Tibial artery (tissue), 4 donors: ENCODE results near the gene LRRC10B.

Experiments used
- DNase-seq, 2 donors: peaks; one replicate each; pipeline ENCODE4 v3.0.0-alpha.2; 2019
- H3K27ac ChIP-seq, 2 donors: fragments of 200-600 bp; sonication (generic) in 1 of 2; 1 replicate in 1 of 2; 2 replicates in 1 of 2; pipeline ENCODE4 v1.5.1; 2018 to 2019; ENCODE audit warnings: mild to moderate bottlenecking in 1 of 2
- H3K27me3 ChIP-seq, 2 donors: fragments of 200-600 bp; sonication (generic) in 1 of 2; one replicate each; pipeline versions ENCODE4 v1.5.1 to v1.6.0; 2016 to 2019
- H3K36me3 ChIP-seq, 3 donors: fragments of 200-600 bp; sonication (generic) in 2 of 3; one replicate each; pipeline ENCODE4 v1.5.1; 2016 to 2019; ENCODE audit warnings: mild to moderate bottlenecking in 2 of 3
- H3K4me1 ChIP-seq, 4 donors: fragments of 200-600 bp; sonication (generic) in 2 of 4; 1 replicate in 3 of 4; 2 replicates in 1 of 4; pipeline ENCODE4 v1.5.1; 2016 to 2019
- H3K4me3 ChIP-seq, 2 donors: fragments of 200-600 bp; sonication (generic) in 1 of 2; 1 replicate in 1 of 2; 2 replicates in 1 of 2; pipeline ENCODE4 v1.5.1; 2018 to 2019; ENCODE audit warnings: mild to moderate bottlenecking in 2 of 2
- H3K9me3 ChIP-seq, 3 donors: fragments of 200-600 bp; sonication (generic) in 1 of 3; one replicate each; pipeline ENCODE4 v1.5.1; 2016 to 2019
- intact Hi-C: fragments of 100-400 bp; cut with DNase I; formaldehyde crosslinking; loops from one replicate; pipeline ENCODE4 v1.15.0; 2023; ENCODE audit warnings: low total_unique reads
- TF ChIP-seq, protein P1 (sequence below), 2 experiments: fragments of 200-600 bp in 1 of 2; fragments of 450-650 bp in 1 of 2; IDR thresholded peaks; one replicate each; pipeline ENCODE4 v1.5.1; 2017 to 2019; ENCODE audit warnings: antibody characterized with exemption in 2 of 2, mild to moderate bottlenecking in 1 of 2, moderate library complexity in 1 of 2

LRRC10B gene

DNA sequence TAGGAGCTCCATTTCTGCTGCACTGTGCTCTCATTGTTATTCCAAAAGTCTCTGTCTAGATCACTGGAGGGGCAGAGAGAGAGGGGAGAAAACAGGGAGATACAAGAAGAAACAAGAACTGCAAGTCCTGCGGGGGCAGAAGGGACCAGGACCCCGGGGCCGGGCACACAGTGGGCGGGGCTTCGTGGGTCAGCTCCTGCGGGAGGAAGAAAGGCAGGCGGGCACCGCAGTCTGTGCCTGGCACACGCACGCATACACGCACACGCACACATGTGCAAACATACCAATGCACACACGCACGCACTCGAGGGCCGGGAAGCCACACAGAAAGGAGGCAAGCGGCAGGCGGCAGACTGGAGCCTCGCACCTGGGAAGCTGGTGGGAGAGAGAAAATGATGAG, 38.7 kb downstream of the LRRC10B start:
- Histone ChIP-seq H3K36me3 (no peaks in the 10 kb centered on the region), H3K4me3 (no peak overlapping the region), H3K27me3 (peaks cover 0 to 75% of the 10 kb centered on the region in 2 donors), H3K9me3 (no peaks in the 10 kb centered on the region), H3K27ac (no peak overlapping the region), H3K4me1 (peaks cover 0 to 9% (median 4%) of the 10 kb centered on the region in 4 donors)
- TF ChIP-seq, protein P1, sequence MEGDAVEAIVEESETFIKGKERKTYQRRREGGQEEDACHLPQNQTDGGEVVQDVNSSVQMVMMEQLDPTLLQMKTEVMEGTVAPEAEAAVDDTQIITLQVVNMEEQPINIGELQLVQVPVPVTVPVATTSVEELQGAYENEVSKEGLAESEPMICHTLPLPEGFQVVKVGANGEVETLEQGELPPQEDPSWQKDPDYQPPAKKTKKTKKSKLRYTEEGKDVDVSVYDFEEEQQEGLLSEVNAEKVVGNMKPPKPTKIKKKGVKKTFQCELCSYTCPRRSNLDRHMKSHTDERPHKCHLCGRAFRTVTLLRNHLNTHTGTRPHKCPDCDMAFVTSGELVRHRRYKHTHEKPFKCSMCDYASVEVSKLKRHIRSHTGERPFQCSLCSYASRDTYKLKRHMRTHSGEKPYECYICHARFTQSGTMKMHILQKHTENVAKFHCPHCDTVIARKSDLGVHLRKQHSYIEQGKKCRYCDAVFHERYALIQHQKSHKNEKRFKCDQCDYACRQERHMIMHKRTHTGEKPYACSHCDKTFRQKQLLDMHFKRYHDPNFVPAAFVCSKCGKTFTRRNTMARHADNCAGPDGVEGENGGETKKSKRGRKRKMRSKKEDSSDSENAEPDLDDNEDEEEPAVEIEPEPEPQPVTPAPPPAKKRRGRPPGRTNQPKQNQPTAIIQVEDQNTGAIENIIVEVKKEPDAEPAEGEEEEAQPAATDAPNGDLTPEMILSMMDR (IDR thresholded peaks at IDR 0.05) = no peak
- DNase-seq = no peak
- intact Hi-C loops = no loop called here

DNA sequence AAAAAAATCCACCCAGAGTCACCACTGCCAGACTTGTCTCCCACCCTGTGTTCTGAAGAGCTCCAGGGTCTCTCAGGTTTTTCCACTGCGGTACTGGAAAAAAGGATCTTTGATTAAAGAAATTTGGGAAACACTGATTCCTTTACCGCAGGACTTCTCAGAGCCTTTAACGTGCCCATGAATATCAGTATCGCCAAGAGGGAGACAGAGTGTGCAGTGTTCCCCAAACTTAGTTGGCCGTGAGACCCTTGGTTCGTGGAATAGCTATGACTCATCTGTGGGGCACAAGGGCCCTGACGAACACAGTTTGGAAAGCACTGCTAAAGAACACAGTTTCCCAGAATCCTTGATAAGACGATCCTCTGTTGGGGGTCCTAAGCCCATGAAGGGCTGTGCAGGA, 40.6 kb downstream of the LRRC10B start:
- Histone ChIP-seq H3K36me3 (no peaks in the 10 kb centered on the region), H3K4me3 (no peak overlapping the region), H3K27me3 (peaks cover 0 to 90% of the 10 kb centered on the region in 2 donors), H3K4me1 (peaks cover 0 to 9% (median 4%) of the 10 kb centered on the region in 4 donors), H3K27ac (no peak overlapping the region), H3K9me3 (no peaks in the 10 kb centered on the region)
- intact Hi-C loops = no loop called here
- TF ChIP-seq, protein P1 (IDR thresholded peaks at IDR 0.05) = no peak
- no peak for DNase-seq

DNA sequence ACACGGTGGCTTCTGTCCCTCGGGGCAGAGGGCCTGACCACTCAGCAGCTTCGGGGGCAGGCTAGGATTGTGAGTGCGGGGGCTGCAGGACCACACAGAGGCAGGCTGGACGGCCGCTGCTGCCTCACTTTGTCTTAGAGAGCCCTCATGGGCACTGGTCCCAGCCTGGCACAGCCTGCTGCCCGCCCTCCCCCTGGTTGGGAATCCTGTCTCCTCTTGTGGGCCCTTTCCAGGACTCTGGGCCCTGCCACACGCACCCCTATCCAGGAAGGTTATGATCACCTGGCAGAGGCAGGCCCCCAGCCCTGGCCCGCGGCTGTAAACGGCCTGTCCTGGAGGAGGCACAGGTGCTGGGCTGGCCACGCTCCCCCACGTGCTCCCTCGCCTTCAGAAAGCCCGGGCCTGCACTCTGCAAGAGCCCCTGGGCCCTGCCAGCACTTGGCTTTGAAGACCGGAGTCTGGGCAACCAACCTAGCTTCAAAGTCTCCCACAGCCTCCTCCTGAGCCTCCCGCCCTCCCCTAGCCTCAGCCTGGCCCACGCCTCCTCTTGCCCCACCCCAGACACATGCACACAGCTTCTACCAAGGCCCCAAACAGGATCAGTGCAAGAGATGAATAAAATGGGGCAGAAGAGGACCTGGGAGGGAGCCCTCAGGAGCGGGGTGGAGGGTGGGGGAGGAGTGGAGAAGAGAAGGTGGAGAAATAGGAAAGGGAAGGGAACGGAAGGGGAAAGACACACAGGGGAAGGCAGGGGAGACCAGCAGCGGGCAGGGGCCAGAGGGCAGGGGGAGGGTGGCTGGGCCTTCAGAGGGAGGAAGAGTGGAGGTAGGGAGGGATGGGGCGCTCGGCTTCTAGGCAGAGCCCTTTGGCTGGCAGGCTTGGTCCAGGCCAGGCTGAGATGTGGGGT, 41.4 kb downstream of the LRRC10B start:
- no peak overlapping the region for H3K4me3 ChIP-seq
- TF ChIP-seq, protein P1 (IDR thresholded peaks at IDR 0.05) = no peak
- no peaks in the 10 kb centered on the region for H3K9me3 ChIP-seq
- H3K4me1 ChIP-seq = peaks cover 0 to 9% (median 4%) of the 10 kb centered on the region in 4 donors
- DNase-seq = no peak
- H3K27ac ChIP-seq = no peak overlapping the region
- H3K27me3 ChIP-seq = peaks cover 0 to 97% of the 10 kb centered on the region in 2 donors
- H3K36me3 ChIP-seq = no peaks in the 10 kb centered on the region
- intact Hi-C loops = no loop called here

DNA sequence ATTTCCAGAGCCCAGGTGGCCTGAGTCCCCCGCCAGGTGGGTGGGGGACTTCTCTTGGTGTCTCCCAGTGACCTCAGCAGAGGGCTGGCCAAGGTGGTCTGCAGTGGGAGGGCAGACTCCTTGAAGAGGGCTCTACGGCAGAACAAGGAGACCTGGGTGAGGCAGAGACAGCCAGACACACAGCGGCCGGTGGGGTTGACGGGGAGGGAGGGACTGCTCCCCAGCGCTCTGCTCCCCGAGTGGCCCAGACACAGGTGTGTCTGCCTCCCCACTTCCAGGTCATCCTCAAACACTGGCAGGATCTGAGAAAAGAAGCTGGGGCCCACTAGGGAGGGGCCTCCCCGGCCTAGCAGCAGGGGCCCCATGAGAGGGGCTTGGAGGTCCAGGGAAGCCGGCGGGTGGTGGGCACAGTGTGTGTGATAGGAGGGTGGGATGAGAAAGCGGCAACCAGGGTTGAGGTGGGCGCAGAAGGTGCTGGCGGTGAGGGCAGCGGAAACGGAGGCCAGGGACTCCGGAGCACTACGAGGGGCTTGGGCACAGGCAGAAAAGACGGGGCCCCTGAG, 42.2 kb downstream of the LRRC10B start:
- Histone ChIP-seq H3K27me3 (peaks cover 0 to 99% of the 10 kb centered on the region in 2 donors), H3K9me3 (no peaks in the 10 kb centered on the region), H3K4me3 (no peak overlapping the region), H3K4me1 (peaks cover 0 to 16% (median 10%) of the 10 kb centered on the region in 4 donors), H3K36me3 (no peaks in the 10 kb centered on the region), H3K27ac (no peak overlapping the region)
- TF ChIP-seq, protein P1 (IDR thresholded peaks at IDR 0.05) = no peak
- no peak for DNase-seq
- intact Hi-C loops = no loop called here

DNA sequence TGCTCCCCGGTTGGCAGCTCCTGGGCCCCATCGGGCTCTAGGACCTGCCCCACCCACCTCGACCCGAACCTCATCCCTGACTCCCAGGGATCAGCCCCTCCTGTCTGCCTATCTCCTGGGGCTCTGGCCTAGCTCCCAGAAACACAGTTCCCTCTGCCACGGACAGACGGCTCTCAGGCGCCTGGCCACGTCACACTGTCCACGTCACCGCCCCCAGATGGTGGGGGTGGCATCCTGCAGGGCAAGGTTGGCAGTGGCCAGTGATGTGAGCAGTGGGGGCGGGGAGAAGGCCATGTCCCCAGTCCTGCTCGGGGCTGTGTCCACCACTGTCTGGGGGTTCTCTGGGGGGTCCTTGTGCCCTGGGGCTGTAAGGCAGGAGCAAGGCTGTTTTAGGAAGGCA, 43.1 kb downstream of the LRRC10B start:
- DNase-seq = no peak
- TF ChIP-seq, protein P1 (IDR thresholded peaks at IDR 0.05) = no peak
- H3K9me3 ChIP-seq = no peaks in the 10 kb centered on the region
- no peak overlapping the region for H3K4me3 ChIP-seq
- peaks cover 0 to 16% (median 10%) of the 10 kb centered on the region in 4 donors for H3K4me1 ChIP-seq
- H3K36me3 ChIP-seq = no peaks in the 10 kb centered on the region
- peaks cover 0 to 99% of the 10 kb centered on the region in 2 donors for H3K27me3 ChIP-seq
- intact Hi-C loops = no loop called here
- H3K27ac ChIP-seq = no peak overlapping the region
